GM18499 (cell line): ENCODE data around the gene F13B.
"Not testable (repeated sequence)": the region's sequence is repeated elsewhere in the genome, so short reads cannot be mapped to it uniquely, and the experiment has no call there.

Source experiments
- ATAC-seq: cut with Tn5 transposase; IDR thresholded peaks from one replicate; pipeline ENCODE4 v1.9.1; 2021; ENCODE audit warnings: moderate number of reproducible peaks; ENCODE audit not compliant: insufficient read depth, unreplicated experiment

The F13B gene

GRCh38 chr1:197049100-197049499, 18.0 kb downstream of the F13B start:
- no peak for ATAC-seq

DNA sequence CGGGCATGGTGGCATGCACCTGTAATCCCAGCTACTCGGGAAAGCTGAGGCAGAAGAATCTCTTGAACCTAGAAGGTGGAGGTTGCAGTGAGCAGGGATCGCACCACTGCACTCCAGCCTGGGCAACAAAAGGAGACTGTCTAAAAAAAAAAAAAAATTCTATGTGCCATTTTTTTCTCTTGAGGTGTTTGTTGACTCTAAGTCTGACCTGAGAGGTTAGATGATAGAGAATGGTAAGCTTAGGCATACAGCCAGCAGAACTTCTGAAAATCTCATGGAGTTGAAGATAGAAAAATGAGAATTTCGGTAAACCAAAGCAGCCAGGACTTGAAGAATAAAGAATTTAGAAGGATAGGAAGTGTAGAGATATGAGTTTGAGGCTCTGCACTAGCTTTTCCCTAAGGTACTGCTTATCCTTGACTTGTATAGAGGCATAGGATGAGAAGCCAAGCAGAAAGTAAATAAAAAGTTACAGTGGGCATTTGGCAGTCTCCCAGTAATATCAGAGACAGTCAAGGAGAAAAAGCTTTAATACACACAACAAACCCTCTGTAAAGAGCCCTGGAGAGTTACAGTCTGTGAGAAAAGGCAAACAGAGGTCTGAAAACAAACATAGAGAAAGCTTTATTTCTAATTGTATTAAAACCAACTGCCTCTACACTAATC, 24.3 kb downstream of the F13B start:
- no peak for ATAC-seq

DNA sequence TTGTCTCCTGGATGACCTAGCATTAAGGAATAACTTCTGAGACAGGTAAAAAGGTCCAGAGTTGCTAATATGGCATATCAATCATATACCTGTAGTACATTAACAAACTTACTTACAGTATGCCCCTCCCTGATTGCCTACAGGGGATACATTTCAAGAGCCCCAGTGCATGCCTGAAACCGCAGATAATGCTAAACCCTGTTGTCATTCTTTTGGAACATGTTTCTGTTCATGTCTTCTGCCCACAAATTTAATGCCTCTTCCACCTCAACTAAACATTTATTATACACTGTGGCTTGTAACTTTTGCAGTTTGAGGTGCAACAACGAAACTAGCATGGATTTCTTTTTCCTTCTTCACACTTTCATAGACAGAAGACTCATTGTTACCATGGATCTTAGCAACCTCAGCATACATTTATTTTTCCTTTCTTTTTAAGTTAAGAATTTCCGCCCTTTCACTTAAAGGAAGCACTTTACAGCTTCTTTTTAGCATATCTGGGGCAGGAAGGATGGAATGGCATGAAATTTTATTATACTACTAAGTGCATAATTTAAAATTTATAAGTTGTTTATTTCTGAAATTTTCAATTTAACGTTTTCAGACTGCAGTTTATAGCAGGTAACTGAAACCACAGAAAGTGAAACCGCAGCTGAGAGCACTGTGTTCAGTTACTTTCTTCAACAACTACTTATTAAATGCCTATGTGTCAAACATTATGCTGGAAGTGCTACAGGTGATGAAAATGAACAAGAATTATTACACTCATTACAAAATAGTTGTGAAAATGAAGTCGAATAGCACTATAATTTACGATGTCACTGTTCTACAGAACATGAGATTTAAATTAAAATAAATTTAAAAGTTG, 25.3 kb downstream of the F13B start:
- no peak for ATAC-seq

GRCh38 chr1:197036861-197037260, 30.2 kb downstream of the F13B start:
- ATAC-seq: no peak

GRCh38 chr1:197034631-197035339, 32.3 kb downstream of the F13B start:
- ATAC-seq: not testable (repeated sequence)

DNA sequence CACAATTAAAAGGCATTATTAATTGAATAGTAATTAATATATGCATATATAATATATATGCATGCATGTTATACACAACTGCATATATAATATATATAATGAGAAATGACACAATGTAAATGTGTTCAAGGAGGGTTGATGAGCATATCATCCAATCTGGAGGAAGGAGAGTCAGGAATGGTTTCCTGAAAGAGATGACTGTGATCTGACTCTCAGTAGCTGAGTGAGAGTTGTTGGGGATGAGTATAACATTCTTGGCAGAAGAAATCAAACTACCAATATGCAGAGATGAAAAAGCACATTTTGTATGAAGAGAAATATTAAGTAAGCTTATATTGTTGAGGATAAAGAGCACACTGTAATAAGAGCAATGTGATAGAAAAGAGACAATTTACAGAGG, 37.3 kb downstream of the F13B start:
- ATAC-seq: no peak

GRCh38 chr1:197027359-197027758, 39.7 kb downstream of the F13B start:
- no peak for ATAC-seq

DNA sequence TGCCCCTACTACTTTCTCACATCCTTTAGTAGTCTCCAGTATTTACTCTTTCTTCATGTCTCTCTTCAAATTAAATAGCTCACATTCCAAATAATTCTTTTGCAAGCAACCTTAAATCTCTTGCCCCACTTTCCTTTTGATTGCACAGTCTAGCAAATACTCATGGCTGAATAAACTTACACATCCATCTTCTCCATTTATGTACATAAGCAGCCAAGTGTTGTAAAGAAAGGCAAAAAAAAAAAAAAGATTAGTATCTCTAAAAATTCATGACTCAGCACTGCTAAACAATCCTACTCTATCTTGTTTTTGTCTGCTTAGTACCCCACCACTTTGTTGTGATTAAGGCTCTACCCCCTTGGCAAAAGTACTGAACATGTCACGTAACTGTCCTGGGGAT, 42.6 kb downstream of the F13B start:
- ATAC-seq: no peak

GRCh38 chr1:197021716-197022115, 45.3 kb downstream of the F13B start:
- no peak for ATAC-seq

- no peak for ATAC-seq
These were observed 49.4 kb downstream of the F13B start for GRCh38 chr1:197017558-197018146.

DNA sequence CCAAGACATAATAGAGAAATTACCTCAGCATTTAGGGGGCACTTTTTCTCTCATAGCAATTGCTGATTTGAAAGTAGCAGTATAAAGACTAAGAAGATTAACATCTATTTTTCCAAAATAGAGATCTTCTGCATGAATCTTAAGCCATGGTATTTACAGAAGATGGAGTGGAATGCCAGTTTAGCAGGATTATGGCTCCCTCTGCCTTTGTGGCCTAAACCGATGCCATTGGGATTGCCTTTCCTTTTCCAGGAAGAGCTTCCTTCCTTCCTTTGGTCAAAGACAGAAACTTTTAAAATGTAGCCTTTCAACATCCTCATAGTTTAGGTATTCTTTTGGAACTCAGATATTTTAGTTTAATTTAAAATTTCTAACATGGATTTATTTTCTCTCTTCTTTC, 50.3 kb downstream of the F13B start:
- ATAC-seq: no peak

DNA sequence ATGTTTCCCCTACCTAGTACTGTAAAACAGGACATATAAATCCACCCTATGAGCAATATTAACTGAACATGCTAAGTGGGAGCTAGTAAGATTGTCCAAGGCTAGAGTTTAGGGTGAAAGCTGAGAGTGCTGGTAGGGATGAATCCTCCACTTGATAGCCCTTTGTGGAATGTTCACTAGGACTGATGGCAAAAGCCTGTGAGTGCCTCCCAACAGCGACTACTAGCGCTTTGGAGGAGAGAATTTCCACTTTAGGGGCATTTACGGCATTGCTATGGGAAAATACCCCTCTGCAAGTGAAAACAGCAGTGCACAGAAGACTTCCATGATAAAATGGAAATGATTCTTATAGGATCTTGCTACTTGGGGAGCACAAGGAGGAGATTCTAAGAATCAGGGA, 53.8 kb downstream of the F13B start:
- ATAC-seq: no peak

- ATAC-seq: no peak
These were observed 55.4 kb downstream of the F13B start for GRCh38 chr1:197011614-197012013.

GRCh38 chr1:197008861-197009260, 58.2 kb downstream of the F13B start:
- ATAC-seq: no peak

GRCh38 chr1:197003132-197003531, 63.9 kb downstream of the F13B start:
- ATAC-seq: no peak

DNA sequence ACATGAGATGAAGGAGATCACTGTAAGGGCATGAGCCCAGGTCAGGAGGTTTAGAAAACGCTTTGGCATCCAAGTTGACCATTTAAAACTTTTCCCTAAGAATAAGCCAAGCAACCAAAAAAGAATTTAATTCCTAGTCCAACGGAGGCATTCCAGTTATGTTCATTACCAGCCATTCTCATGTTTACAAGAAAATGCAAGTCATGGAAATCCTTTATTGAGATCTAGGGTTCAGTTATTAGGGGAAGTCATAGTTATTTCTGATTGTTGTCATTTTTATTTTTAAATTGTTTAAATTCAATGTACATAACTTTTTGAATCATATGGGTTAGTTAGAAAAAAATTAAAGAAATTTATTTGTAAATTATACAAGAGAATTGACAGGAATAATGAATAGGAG, 65.2 kb downstream of the F13B start:
- no peak for ATAC-seq

GRCh38 chr1:196997423-196997822, 69.6 kb downstream of the F13B start:
- no peak for ATAC-seq

- ATAC-seq: no peak
These were observed 73.1 kb downstream of the F13B start for GRCh38 chr1:196993916-196994315.

GRCh38 chr1:196991919-196992651, 75.0 kb downstream of the F13B start:
- ATAC-seq: not testable (repeated sequence)
